Measurements from ENCODE around the gene ASB13.

GRCh38 chr10:5603091-5603847, 63.1 kb downstream of the ASB13 start:
- TF ChIP-seq ZBTB3 (CRISPR knock-in tag; IDR thresholded peaks at IDR 0.05; ENCODE audit: borderline replicate concordance, low read depth) (no peak), ZNF180 (CRISPR knock-in tag; IDR thresholded peaks at IDR 0.05; ENCODE audit: borderline replicate concordance, low read depth) (no peak), ZNF275 (CRISPR knock-in tag; IDR thresholded peaks at IDR 0.05; ENCODE audit: borderline replicate concordance) (no peak), NFE2 (CRISPR knock-in tag; IDR thresholded peaks at IDR 0.05) (no peak), ZNF274 (CRISPR knock-in tag; IDR thresholded peaks at IDR 0.05) (no peak), IRF1 (CRISPR knock-in tag; IDR thresholded peaks at IDR 0.05; ENCODE audit: low read depth) (no peak), EZH2 (conservative IDR thresholded peaks at IDR 0.05; ENCODE audit: low read depth, low read length) (no peak), NFYB (CRISPR knock-in tag; IDR thresholded peaks at IDR 0.05) (no peak), NRL (CRISPR knock-in tag; IDR thresholded peaks at IDR 0.05; ENCODE audit: borderline replicate concordance) (no peak)
